GM06990 (cell line): ENCODE data around the gene DPH1.
"Not testable (repeated sequence)": the region's sequence is repeated elsewhere in the genome, so short reads cannot be mapped to it uniquely, and the experiment has no call there.

Source experiments
- DNase-seq: peaks from one replicate; pipeline ENCODE4 v3.0.0-alpha.2; 2011; ENCODE audit not compliant: insufficient read length; ENCODE audit errors: extremely low read depth
- H3K27me3 ChIP-seq: replicated peaks from 2 replicates; pipeline ENCODE4 v1.6.0; 2011; ENCODE audit warnings: low read length; ENCODE audit not compliant: control insufficient read depth, insufficient read depth
- H3K36me3 ChIP-seq: 2 replicates; pipeline ENCODE4 v1.5.1; 2011; ENCODE audit warnings: low read length; ENCODE audit not compliant: control insufficient read depth, insufficient read depth
- H3K4me3 ChIP-seq: replicated peaks from 2 replicates; pipeline ENCODE4 v1.5.1; 2011; ENCODE audit warnings: low read depth, mild to moderate bottlenecking, control low read depth, low read length
- CTCF ChIP-seq: IDR thresholded peaks from 2 replicates; pipeline ENCODE4 v1.5.1; 2011; ENCODE audit warnings: low read length, control low read depth, mild to moderate bottlenecking, inconsistent platforms; ENCODE audit not compliant: insufficient read depth, poor library complexity, severe bottlenecking

DPH1 gene

DNA sequence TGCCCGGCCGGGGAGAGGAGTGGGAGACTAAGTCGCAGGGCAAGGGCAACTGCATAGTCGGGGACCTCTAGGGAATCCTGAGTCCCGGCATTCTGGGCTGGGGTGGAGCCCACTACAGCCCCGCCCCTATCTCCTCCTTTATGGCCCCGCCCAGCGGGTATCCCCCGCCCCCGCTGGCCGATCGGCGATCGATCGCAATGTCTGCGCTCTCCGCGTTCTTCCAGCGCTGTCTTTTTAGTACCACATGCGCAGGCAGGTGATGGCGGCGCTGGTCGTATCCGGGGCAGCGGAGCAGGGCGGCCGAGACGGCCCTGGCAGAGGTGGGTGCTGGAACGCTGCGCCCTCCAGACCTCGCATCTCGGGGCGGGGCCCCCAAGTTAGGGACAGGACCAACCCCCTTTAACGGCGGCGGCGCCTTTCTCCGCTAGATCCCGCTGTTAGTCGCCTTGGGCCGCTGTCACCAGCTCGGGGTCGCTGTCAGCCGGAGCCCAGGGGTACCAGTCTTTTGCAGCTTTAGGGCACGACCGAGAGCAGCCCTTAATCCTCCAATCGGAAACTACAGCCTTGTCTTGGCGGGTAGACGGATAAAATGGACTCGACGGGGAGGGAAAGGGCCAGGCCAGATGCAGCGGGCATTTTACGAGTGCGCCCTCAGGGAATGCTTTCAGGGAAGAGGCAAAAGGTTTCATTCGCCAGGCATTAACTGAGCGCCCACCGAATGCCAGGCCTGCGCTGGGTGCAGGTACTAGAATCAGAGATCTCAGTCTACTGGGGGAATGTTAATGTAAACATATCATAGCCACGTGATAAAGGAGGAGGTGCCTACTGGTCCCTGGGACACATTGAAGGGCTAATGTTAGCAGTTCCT lies at the start of gene DPH1:
TSS of gene DPH1 (plus strand) at position 243 of the 868 bp plus-strand sequence. CDS start at position 260, 17 bp downstream.
- Histone ChIP-seq H3K36me3 (no peaks in the 10 kb centered on the region), H3K4me3 (peak within 1 kb of the TSS; percentile 96), H3K27me3 (peaks cover 4% of the 10 kb centered on the region)
- TF ChIP-seq CTCF = no peak
- peak; percentile 84 for DNase-seq

DNA sequence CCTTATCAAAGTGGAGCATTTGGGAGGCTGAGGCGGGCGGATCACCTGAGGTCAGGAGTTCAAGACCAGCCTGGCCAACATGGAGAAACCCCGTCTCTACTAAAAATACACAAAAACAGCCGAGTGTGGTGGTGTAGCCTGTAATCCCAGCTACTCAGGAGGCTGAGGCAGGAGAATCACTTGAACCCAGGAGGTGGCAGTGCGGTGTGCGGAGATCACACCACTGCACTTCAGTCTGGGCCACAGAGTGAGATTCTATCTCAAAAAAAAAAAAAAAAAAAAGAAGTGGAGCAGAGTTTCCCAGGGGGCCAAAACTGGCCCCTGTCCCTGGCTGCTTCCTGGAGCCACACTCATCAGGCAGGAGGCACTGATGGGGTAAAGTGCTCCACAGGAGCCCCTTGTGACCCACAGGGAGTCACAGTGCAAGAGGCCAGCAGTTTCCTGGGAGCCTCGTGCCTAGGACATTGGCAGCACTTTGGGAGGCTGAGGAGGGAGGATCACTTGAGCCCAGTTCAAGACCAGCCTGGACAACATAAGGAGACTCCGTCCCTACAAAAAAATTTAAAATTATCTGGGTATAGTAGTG lies 49.2 kb upstream of the DPH1 start:
- no peak for TF ChIP-seq CTCF
- no peaks in the 10 kb centered on the region; the same call in 1 of the 2 replicates for H3K27me3 ChIP-seq
- no peaks in the 10 kb centered on the region for H3K36me3 ChIP-seq
- no peak for DNase-seq
- H3K4me3 ChIP-seq = no peak overlapping the region

- H3K36me3 ChIP-seq, H3K27me3 ChIP-seq, H3K4me3 ChIP-seq, DNase-seq: not testable (repeated sequence)
Observed at GRCh38 chr17:1982793-1983366, 47.1 kb upstream of the DPH1 start.

DNA sequence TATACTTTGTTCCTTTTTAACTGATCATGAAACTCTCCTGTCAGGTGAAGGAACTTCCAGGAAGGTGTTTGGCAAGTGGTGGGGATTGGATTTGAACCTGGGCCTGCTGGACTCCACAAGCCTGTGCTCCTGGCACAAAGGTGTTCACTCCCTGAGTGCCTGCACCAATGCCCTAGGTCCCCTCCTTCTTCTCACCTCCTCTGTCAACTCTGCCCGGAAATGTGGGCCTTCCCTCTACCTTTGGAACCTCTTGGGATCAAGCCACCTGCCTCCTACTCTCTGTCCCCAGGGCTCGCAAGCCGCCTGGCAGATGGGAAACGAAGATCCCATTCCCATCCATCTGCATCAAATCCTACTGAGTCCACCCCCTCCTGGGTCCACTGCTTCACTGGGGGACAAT lies 44.9 kb upstream of the DPH1 start:
- Histone ChIP-seq H3K27me3 (no peaks in the 10 kb centered on the region; the same call in 1 of the 2 replicates), H3K36me3 (no peaks in the 10 kb centered on the region), H3K4me3 (no peak overlapping the region)
- no peak for DNase-seq
- TF ChIP-seq CTCF = no peak

DNA sequence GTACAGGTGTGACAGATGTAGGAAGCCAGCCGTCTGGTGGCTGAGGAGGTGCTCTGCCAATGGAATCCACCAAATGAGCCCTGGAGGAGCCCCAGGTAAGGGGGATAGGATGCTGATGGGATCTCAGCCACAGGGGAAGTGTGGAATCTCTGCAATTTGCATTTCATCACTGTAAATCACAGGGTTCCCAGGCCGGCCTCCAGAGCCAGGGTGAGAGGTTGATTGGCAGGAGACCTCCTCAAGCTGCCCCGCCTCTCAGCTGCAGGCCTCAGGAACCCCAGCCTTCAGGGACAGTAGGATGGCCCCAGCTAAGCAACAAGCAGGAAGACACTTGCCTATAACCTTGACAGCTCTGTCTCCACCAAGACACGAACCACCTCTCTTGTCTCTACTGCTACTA lies 44.3 kb upstream of the DPH1 start:
- TF ChIP-seq CTCF = no peak
- no peaks in the 10 kb centered on the region for H3K36me3 ChIP-seq
- no peak for DNase-seq
- H3K4me3 ChIP-seq = no peak overlapping the region
- no peaks in the 10 kb centered on the region; the same call in 1 of the 2 replicates for H3K27me3 ChIP-seq
